Measurements from ENCODE around the gene PAPOLA. TPM values are rescaled to one million over a fixed set of nuclear protein-coding genes. Genes with fewer than 3 reads are reported as not detected.

PAPOLA gene
- total RNA-seq, 4 donors from 2014 or later: 76.6 to 250 (median 110) TPM

DNA sequence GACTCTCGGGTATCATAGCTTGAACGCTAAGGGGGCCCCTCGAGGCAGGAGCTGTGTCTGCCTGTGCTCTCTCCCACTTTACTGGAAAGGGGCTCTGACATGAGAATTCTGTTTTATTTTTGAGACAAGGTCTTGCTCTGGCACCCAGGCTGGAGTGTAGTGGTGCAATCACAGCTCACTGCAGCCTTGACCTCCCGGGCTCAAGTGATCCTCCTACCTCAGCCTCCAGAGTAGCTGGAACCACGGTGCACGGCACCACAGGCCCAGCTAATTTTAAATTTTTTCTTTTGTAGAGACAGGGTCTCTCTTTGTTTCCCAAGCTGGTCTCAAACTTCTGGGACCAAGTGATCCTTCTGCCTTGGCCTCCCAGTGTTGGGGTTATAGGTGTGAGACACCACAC is 77.7 kb downstream of the PAPOLA start:
- Histone ChIP-seq H3K27ac (no peak overlapping the region), H3K27me3 (no peaks in the 10 kb centered on the region), H3K9me3 (no peaks in the 10 kb centered on the region), H3K36me3 (no peaks in the 10 kb centered on the region), H3K4me1 (peaks cover 4% of the 10 kb centered on the region), H3K4me3 (no peak overlapping the region)
- TF ChIP-seq, protein P1, sequence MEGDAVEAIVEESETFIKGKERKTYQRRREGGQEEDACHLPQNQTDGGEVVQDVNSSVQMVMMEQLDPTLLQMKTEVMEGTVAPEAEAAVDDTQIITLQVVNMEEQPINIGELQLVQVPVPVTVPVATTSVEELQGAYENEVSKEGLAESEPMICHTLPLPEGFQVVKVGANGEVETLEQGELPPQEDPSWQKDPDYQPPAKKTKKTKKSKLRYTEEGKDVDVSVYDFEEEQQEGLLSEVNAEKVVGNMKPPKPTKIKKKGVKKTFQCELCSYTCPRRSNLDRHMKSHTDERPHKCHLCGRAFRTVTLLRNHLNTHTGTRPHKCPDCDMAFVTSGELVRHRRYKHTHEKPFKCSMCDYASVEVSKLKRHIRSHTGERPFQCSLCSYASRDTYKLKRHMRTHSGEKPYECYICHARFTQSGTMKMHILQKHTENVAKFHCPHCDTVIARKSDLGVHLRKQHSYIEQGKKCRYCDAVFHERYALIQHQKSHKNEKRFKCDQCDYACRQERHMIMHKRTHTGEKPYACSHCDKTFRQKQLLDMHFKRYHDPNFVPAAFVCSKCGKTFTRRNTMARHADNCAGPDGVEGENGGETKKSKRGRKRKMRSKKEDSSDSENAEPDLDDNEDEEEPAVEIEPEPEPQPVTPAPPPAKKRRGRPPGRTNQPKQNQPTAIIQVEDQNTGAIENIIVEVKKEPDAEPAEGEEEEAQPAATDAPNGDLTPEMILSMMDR (IDR thresholded peaks at IDR 0.05): no peak
- 92% methylated on average over 5 of the region's 6 CpGs for WGBS
- DNase-seq (ENCODE audit: low spot score in 2 of 2): no peak

- whole genome bisulfite sequencing: 46% methylated on average over 9 of the region's 9 CpGs
- H3K4me1 ChIP-seq: peaks cover 2% of the 10 kb centered on the region
- no peaks in the 10 kb centered on the region for H3K27me3 ChIP-seq
- H3K9me3 ChIP-seq: no peaks in the 10 kb centered on the region
- H3K36me3 ChIP-seq: no peaks in the 10 kb centered on the region
- H3K27ac ChIP-seq: no peak overlapping the region
- no peak for DNase-seq (ENCODE audit: low spot score in 2 of 2)
- no peak for TF ChIP-seq POLR2A (IDR thresholded peaks at IDR 0.05)
- no peak for TF ChIP-seq EP300 (IDR thresholded peaks at IDR 0.05)
- TF ChIP-seq POLR2AphosphoS5 (IDR thresholded peaks at IDR 0.05): no peak
- TF ChIP-seq, protein P1 (IDR thresholded peaks at IDR 0.05): no peak
- H3K4me3 ChIP-seq: no peak overlapping the region
Measured at GRCh38 chr14:96580566-96580965, 78.4 kb downstream of the PAPOLA start.

DNA sequence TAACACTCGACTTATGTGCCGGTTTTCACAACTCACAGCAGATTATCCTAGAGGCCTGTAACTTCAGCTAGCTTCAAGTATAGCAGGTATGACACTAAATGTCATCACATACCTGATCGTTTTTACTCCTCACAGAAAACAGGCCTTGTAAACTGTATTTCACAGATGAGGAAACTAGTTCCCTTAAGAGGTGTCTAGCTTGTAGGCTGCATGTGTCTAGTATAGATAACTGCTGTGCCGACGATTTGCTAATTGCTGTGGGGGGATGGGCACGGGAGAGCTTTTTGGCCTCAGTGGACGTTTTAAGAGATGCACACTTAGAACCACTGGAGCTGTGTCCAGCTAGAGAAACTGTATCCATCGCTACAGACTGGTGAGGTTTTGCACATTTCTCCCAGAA is 78.8 kb downstream of the PAPOLA start:
- WGBS: 79% methylated on average over 8 of the region's 8 CpGs
- DNase-seq (ENCODE audit: low spot score in 2 of 2): no peak
- Histone ChIP-seq H3K27ac (no peak overlapping the region), H3K9me3 (no peaks in the 10 kb centered on the region), H3K4me3 (no peak overlapping the region), H3K4me1 (peaks cover 2% of the 10 kb centered on the region), H3K36me3 (no peaks in the 10 kb centered on the region), H3K27me3 (no peaks in the 10 kb centered on the region)
- TF ChIP-seq POLR2A (IDR thresholded peaks at IDR 0.05) (no peak), POLR2AphosphoS5 (IDR thresholded peaks at IDR 0.05) (no peak), EP300 (IDR thresholded peaks at IDR 0.05) (no peak)
- TF ChIP-seq, protein P1 (IDR thresholded peaks at IDR 0.05): no peak

DNA sequence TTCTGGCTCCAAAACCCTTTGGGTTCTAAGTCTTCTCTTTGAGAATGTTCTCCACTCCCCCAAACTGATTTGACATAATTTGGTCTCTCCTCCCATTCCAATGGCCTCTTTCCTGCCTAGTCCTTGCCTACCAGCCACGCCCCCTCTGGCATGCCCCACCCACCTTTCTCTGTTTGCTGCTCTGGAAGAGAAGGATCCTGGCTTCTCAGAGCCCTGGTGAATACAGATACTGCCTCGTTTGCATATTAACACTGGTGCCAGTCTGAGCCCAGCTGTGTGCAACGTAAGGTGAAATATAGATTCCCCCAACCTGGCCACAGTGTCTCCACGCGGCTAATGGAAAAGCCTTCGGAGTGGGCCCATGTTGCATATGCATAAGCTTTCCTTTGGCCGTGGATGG is 79.7 kb downstream of the PAPOLA start:
- no peak for DNase-seq (ENCODE audit: low spot score in 2 of 2)
- peaks cover 1% of the 10 kb centered on the region for H3K4me1 ChIP-seq
- no peaks in the 10 kb centered on the region for H3K9me3 ChIP-seq
- H3K4me3 ChIP-seq: no peak overlapping the region
- no peak overlapping the region for H3K27ac ChIP-seq
- H3K27me3 ChIP-seq: no peaks in the 10 kb centered on the region
- no peak for TF ChIP-seq EP300 (IDR thresholded peaks at IDR 0.05)
- no peak for TF ChIP-seq POLR2A (IDR thresholded peaks at IDR 0.05)
- TF ChIP-seq POLR2AphosphoS5 (IDR thresholded peaks at IDR 0.05): no peak
- TF ChIP-seq, protein P1 (IDR thresholded peaks at IDR 0.05): no peak
- 87% methylated on average over 7 of the region's 7 CpGs for WGBS
- H3K36me3 ChIP-seq: no peaks in the 10 kb centered on the region

GRCh38 chr14:96582411-96582961 is 80.3 kb downstream of the PAPOLA start:
- H3K4me3 ChIP-seq: no peak overlapping the region
- H3K27ac ChIP-seq: no peak overlapping the region
- no peaks in the 10 kb centered on the region for H3K4me1 ChIP-seq
- no peaks in the 10 kb centered on the region for H3K36me3 ChIP-seq
- DNase-seq (ENCODE audit: low spot score in 2 of 2): peak in 1 of 2 donors; percentile 60
- no peak for TF ChIP-seq POLR2AphosphoS5 (IDR thresholded peaks at IDR 0.05)
- no peak for TF ChIP-seq EP300 (IDR thresholded peaks at IDR 0.05)
- TF ChIP-seq, protein P1 (IDR thresholded peaks at IDR 0.05): no peak
- no peak for TF ChIP-seq POLR2A (IDR thresholded peaks at IDR 0.05)
- no peaks in the 10 kb centered on the region for H3K9me3 ChIP-seq
- 56% methylated on average over 10 of the region's 12 CpGs for WGBS
- H3K27me3 ChIP-seq: no peaks in the 10 kb centered on the region

All from suprapubic skin (tissue), 4 donors.